ENCODE data around the gene KCNE4.

The KCNE4 gene

DNA sequence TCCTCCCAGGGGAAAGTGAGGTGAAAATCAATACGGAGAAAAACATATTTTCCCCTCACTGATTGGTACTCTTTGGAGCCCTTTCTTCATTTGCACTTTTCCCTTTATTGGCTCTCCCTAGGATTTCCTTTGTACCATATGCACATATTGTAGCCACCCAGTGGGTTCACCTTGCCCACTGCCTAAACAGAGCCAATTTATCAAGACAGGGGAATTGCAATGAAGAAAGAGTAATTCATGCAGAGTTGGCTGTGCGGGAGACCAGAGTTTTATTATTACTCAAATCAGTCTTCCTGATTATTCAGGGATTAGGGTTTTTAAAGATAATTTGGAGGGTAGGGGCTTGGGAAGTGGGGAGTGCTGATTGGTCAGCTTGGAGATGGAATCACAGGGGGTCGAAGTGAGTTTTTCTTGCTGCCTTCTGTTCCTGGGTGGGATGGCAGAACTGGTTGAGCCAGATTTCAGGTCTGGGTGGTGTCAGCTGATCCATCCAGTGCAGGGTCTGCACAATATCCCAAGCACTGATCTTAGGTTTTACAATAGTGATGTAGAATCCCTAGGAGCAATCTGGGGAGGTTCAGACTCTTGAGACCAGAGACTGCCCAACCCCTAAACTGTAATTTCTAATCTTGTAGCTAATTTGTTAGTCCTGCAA, 15.1 kb upstream of the KCNE4 start:
- intact Hi-C loops (cut with DNase I; ENCODE audit: low total_unique reads), result loop anchor here (5.0 kb wide), 1 partner anchor 40 kb away; no protein-coding TSS in a partner anchor
- no peaks in the 10 kb centered on the region for H3K9me3 ChIP-seq
- no peak for DNase-seq
- no peak for TF ChIP-seq CTCF (IDR thresholded peaks at IDR 0.05)
- no peak overlapping the region for H3K27ac ChIP-seq
- peaks cover 0 to 13% (median 6%) of the 10 kb centered on the region in 4 donors for H3K4me1 ChIP-seq
- H3K4me3 ChIP-seq, result no peak overlapping the region
- H3K36me3 ChIP-seq, result no peaks in the 10 kb centered on the region
- no peaks in the 10 kb centered on the region for H3K27me3 ChIP-seq

- peaks cover 0 to 17% (median 6%) of the 10 kb centered on the region in 4 donors for H3K4me1 ChIP-seq
- intact Hi-C loops (cut with DNase I; ENCODE audit: low total_unique reads), result loop anchor here (5.0 kb wide), 1 partner anchor 40 kb away; no protein-coding TSS in a partner anchor
- H3K27me3 ChIP-seq, result no peaks in the 10 kb centered on the region
- DNase-seq, result no peak
- H3K9me3 ChIP-seq, result no peaks in the 10 kb centered on the region
- H3K4me3 ChIP-seq, result no peak overlapping the region
- H3K36me3 ChIP-seq, result no peaks in the 10 kb centered on the region
- H3K27ac ChIP-seq, result no peak overlapping the region
- no peak for TF ChIP-seq CTCF (IDR thresholded peaks at IDR 0.05)
Measured at GRCh38 chr2:223037445-223037800, 14.6 kb upstream of the KCNE4 start.

- intact Hi-C loops (cut with DNase I; ENCODE audit: low total_unique reads), result loop anchor here (5.0 kb wide), 1 partner anchor 42 kb away; no protein-coding TSS in a partner anchor
- no peak for DNase-seq
- Histone ChIP-seq H3K27me3 (no peaks in the 10 kb centered on the region), H3K27ac (no peak overlapping the region), H3K4me3 (no peak overlapping the region), H3K36me3 (no peaks in the 10 kb centered on the region), H3K9me3 (no peaks in the 10 kb centered on the region), H3K4me1 (peaks cover 0 to 34% (median 8%) of the 10 kb centered on the region in 4 donors)
- TF ChIP-seq CTCF (IDR thresholded peaks at IDR 0.05), result no peak
Measured at GRCh38 chr2:223039618-223040017, 12.4 kb upstream of the KCNE4 start.

DNA sequence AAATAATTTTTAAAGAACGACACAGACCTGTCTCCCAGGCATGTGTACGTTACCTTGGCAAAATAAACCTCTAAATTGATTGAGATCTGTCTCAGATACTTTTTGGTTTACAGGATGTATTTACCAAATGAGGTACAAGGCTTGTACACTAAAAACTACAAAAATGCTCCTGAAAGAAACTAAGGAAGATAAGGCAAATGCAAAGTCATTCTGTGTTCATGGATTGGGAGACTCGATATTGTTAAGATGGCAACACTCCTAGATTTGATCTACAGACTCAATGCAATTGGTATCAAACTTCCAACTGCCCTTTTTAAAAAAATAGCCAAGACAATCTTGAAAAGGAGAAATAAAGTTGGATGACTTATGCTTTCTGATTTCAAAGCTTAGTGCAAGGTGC, 11.5 kb upstream of the KCNE4 start:
- intact Hi-C loops (cut with DNase I; ENCODE audit: low total_unique reads), result no loop called here
- TF ChIP-seq CTCF (IDR thresholded peaks at IDR 0.05), result no peak
- H3K4me3 ChIP-seq, result no peak overlapping the region
- no peaks in the 10 kb centered on the region for H3K9me3 ChIP-seq
- peak overlapping the region in 1 of 2 donors; percentile 76 for H3K27ac ChIP-seq
- no peaks in the 10 kb centered on the region for H3K36me3 ChIP-seq
- no peaks in the 10 kb centered on the region for H3K27me3 ChIP-seq
- DNase-seq, result no peak
- H3K4me1 ChIP-seq, result peaks cover 0 to 34% (median 8%) of the 10 kb centered on the region in 4 donors

- Histone ChIP-seq H3K27ac (peak overlapping the region; percentile 76 to 83), H3K27me3 (no peaks in the 10 kb centered on the region), H3K36me3 (no peaks in the 10 kb centered on the region), H3K9me3 (no peaks in the 10 kb centered on the region), H3K4me1 (peaks cover 0 to 38% (median 8%) of the 10 kb centered on the region in 4 donors), H3K4me3 (no peak overlapping the region)
- peak; percentile 5 to 19 for TF ChIP-seq CTCF (IDR thresholded peaks at IDR 0.05)
- intact Hi-C loops (cut with DNase I; ENCODE audit: low total_unique reads), result no loop called here
- peak; percentile 88 to 94 for DNase-seq
Measured at GRCh38 chr2:223041527-223042109, 10.4 kb upstream of the KCNE4 start.

All from tibial artery (tissue), 4 donors.